HG03025 (cell line): Measurements from ENCODE around the gene STK32B.

Experiments used
- ATAC-seq: cut with Tn5 transposase; IDR thresholded peaks from one replicate; pipeline ENCODE4 v1.9.1; 2021; ENCODE audit warnings: mild to moderate bottlenecking, moderate library complexity; ENCODE audit not compliant: unreplicated experiment, low FRiP score

STK32B gene

DNA sequence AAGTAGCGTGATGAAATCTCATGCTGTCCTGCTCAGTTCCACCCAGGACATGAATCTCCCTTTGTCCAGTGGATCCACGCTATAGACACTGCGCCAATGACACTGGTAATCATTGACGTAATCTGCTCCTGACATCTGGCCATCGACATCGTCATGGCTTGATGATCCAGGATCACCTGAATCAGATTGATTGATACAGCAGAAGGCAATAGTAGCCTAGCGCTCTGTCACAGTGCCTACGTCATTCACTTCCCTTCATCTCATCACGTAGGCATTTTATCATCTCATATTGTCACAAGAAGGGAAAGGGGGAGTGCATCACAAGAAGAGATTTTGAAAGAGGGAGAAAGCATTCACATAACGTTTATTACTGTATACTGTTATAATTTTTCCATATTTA, 68.8 kb downstream of the STK32B start:
- no peak for ATAC-seq

- no peak for ATAC-seq
These were observed 69.2 kb downstream of the STK32B start for GRCh38 chr4:5120468-5120867.

GRCh38 chr4:5122114-5122513, 70.8 kb downstream of the STK32B start:
- ATAC-seq: no peak

GRCh38 chr4:5124876-5125275, 73.6 kb downstream of the STK32B start:
- no peak for ATAC-seq

DNA sequence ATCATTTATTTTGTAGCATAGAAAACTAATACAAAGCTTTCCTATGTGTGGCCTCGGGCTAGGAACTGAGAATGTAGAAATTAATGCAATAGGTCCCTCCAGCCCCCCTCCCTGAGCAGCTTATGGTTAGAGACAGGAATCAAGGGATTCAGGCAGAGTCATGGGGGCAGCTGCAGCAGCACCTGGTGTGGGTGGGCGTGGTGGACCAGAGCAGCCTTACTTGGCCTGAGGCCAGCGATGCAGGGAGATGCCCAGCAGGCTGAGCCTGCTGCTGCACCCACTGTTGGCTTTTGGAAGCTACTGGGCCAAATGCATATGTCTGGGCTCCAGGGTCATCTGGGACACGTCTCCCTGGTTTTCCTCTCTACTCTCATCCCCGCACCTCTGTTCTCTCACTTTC, 74.0 kb downstream of the STK32B start:
- ATAC-seq: no peak

DNA sequence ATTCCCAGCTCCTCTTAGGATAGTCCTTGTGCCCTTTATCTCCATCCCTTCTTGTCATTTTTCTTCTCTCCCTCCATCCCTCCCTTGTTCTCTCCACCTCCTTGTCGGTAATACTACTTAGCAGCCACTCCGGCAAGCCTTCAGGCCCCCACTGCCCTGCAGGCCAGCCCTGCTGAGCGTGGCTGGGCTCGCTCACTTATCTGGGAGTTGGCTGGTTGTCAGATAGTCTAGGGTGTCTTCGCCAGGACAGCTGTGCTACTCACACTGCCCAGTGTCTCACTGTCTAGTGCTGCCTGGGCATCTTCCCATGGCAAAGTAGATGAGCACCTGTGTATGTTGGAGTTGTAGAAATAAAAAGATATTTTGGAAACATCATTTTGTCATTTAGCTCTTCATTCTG, 75.0 kb downstream of the STK32B start:
- no peak for ATAC-seq

DNA sequence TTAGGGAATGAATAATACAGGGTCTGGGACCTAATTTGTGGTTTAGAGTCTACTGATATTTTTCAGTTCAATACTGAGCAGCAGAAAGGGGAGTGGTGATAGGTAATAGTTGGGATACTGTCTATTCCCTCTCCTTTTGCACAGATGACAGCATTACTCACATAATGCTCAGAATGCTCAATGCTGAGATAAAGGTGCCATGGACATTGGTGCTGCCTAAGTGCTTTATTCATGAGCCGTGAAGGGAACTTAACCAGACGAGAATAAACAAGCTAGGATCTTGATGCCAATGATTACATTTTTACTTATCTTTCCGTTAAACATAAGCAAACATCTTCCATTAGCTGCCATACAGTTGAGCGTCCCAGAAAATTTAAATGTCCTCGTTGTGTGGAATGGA, 75.6 kb downstream of the STK32B start:
- no peak for ATAC-seq

DNA sequence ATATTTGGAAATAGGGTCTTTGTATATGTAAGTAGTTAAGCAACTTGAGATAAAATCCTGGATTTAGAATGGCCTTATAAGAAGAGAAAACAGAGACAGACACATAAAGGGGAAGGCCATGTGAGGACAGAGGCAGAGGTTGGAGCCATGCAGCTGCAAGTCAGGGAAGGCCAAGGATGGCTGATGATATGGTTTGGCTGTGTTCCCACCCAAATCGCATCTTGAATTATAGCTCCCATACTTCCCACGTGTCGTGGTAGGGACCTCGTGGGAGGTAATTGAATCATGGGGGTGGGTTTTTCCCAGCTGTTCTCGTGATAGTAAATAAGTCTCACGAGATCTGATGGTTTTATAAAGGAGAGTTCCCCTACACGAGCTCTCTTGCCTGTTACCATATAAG, 76.3 kb downstream of the STK32B start:
- no peak for ATAC-seq

DNA sequence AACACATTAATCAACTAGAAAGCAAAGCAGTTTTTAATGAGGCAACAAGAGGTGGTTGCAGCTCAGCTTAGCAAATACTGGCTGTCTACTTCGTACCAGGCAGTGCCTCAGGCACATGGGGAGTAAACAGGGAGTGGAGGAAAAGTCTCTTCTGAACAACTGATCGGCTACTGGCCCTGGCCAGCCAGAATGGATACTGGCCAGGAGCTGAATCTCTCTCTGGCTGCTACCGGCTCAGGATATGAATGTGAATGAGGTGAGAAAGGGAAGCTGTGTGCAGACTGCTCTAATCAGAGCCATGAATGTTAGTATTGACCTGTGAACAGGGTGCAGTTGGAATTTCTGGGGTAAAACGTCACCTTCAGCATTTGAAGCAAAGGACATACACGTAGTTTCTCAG, 77.3 kb downstream of the STK32B start:
- no peak for ATAC-seq

DNA sequence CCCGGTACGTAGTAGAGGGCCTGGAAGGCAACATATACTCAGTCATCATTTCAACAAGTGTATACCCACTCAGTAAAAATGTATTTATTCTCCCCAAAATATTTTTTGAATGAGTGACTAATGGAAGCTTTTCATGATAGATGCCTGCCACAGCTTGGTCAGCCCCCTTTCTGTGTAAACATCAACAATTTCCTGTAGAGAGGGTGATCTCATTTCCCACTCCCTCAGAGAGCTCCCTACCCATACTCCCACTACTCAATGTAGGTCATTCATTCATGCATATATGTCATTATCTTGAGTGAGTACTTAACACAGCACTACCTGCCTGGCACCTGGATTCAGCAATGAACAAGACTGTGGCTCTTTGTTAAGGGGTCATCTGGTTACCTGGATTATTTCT, 81.9 kb downstream of the STK32B start:
- no peak for ATAC-seq

- ATAC-seq: no peak
These were observed 82.8 kb downstream of the STK32B start for GRCh38 chr4:5133933-5134594.

DNA sequence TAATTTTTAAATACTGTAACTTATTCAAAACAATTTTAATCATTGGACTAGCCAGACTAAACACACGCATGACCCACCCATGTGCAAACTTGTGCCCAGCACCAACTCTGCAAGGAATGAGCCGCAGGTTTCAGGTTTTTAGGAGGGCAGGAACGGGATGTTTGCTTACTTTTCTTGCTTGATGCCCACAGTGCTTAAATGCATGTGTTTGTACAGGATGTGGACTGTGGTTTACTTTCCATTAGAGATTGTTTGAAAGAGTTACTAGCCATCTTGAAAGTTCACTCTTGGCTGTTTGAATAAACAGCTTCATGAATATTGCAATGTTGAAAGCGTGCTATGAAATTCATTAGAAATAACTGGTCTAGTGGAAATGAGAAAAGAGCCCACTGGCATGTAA, 83.3 kb downstream of the STK32B start:
- ATAC-seq: no peak

DNA sequence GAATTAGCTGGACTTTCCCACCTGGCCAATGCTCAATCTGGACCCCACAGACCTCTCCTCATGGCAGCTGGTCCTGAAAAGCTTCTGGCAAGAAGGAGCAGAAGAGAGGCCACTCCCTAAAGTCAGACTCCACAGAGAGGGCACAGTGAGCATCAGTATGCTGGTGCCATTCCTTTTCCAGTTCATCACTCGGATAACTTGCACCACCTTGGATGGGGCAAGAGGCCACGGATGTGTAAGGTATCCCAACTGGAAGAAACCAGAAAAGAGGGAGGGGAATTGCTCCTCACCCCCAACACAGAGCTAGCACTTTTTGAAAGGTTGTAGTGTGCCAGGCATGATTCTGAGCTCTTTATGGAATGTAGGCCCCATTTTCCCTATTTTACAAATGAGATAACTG, 85.9 kb downstream of the STK32B start:
- no peak for ATAC-seq

DNA sequence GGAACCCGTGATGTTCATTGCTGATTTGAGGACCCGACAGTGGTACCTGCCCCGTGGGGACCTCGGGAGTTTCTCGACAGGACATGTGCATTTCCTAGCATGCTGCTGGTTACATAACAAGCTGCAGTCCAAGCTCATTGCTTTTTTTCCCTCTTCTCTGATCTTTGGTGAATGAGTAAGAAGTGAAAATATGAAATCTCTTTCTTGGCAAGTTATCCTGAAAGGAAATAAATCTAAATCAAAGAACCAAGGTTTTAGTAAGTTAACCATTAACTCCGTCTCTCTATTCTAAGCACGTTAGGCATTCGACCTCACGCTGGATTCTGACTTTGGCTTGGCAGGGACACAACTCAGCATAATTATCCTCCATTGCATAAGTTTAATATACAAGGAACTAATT, 86.6 kb downstream of the STK32B start:
- ATAC-seq: no peak

DNA sequence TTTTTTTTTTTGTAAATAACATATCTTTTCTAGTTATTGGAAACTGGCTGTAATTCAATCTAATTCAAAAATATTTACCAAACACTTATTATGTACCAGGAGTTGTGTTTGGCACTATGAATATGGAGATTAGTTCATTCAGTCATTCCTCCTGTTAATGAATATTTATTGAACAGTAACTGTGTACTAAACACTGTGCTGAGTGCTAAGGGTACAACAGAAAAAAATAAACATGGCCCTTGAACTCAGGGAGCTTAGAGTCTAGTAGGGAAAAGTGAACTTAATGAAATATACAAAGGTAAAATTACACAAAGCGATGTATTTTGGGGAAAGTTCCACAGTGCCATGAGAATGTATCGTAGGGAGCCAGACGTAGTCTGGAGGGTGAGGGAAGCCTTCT, 87.1 kb downstream of the STK32B start:
- ATAC-seq: no peak

- ATAC-seq: no peak
These were observed 87.9 kb downstream of the STK32B start for GRCh38 chr4:5139141-5139540.

- ATAC-seq: no peak
These were observed 90.5 kb downstream of the STK32B start for GRCh38 chr4:5141802-5142201.

GRCh38 chr4:5142726-5143125, 91.4 kb downstream of the STK32B start:
- ATAC-seq: no peak

DNA sequence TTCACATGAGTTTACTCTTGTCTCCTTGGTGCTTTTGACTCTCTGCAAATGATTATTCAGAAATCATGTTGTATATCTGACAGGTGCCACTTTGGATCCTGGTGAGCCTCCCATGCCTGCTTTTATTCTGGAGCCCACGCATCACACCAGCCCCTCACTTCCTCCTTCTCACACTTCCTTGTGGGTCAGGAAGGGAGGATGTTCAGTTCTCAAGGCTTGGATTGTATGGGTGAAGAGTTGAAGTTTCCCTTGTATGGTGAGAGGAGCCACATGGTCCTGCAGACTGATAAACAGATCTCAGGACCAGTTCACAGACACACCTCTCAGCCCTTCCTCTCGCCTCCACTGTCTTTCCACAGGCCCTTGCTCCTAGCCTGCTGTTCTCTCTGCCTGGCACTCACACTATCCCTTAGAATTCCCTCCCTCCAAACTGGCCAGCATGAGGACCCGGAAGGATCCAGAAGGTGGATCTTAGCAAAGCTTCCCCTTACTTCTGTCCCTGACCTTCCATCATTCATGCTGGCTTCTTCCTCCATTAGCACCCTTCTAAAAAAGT, 92.1 kb downstream of the STK32B start:
- ATAC-seq: no peak

GRCh38 chr4:5143940-5144339, 92.7 kb downstream of the STK32B start:
- ATAC-seq: no peak

GRCh38 chr4:5144384-5144783, 93.1 kb downstream of the STK32B start:
- ATAC-seq: no peak

DNA sequence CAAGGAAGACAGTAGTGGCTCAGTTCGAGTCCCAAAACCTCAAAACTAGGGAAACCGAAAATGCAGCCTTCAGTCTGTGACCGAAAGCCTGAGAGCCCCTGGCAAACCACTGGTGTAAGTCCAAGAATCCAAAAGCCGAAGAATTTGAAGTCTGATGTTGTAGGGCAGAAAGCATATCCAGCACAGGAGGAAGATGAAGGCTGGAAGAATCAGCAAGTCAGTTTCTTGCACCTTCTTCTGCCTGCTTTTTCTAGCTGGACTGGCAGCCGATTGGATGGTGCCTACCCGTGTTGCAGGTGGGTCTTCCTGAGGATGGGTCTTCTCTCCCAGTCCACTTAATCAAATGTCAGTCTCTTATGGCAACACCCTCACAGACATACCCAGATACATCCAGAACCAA, 95.0 kb downstream of the STK32B start:
- no peak for ATAC-seq

DNA sequence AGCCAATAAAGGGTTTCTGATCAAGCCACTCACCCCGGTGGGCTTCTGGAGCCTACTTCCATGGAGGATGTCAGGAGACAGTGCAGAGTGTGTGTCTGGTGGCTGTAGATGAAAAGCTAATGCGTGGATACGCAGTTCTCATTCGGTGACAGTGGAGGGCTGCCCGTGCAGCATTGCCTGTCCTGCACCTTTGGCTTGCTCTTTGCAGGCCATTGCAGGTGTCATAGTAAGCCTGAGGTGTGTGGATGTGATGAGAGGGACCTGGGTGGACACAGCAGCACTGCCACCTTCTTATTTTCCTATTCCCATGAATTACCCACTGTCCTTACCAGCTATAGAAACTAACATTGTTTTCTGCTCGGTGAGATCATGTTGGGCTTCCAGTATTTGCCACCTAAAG, 101.2 kb downstream of the STK32B start:
- ATAC-seq: no peak
